A549 (cell line): ENCODE measurements around the gene CACNA1D. TPM values are rescaled to one million over a fixed set of nuclear protein-coding genes. Genes with fewer than 3 reads are reported as not detected.

ENCODE experiments used
- ATAC-seq, 2 experiments: fragments of 200-7000 bp in 1 of 2; fragments of >200 bp in 1 of 2; cut with Nextera tagmentation in 1 of 2; cut with Tn5 transposase in 1 of 2; 3 replicates each; pipeline versions ENCODE4 v1.8.0 to v1.9.1; 2018 to 2020; ENCODE audit warnings: mild to moderate bottlenecking in 1 of 2, moderate library complexity in 1 of 2
- CTCF ChIA-PET: fragments of 300-600 bp; sonication (Branson Sonifier 250); formaldehyde crosslinking; extraction: SDS; loops from one replicate; lab custom pipeline; 2021; ENCODE audit warnings: antibody characterized with exemption, inconsistent platforms; lab: Yijun Ruan, JAX
- POLR2A ChIA-PET: fragments of 350-600 bp; formaldehyde crosslinking; extraction: SDS; loops from one replicate; lab custom pipeline; 2021; ENCODE audit warnings: antibody characterized with exemption, inconsistent platforms; lab: Yijun Ruan, JAX
- DNase-seq, 2 experiments: peaks; one replicate each; pipeline versions ENCODE4 v3.0.0 to v3.0.0-alpha.2; 2011 to 2016; ENCODE audit warnings: low read depth in 1 of 2, low spot score in 1 of 2
- FAIRE-seq: peaks from 2 replicates; lab custom pipeline; 2011; peaks lifted over from hg19 to GRCh38; lab: Jason Lieb, UNC
- H3K27ac ChIP-seq, 2 experiments: fragments of >200 bp; sonication (Bioruptor Twin); formaldehyde crosslinking; 3 replicates each; pipeline ENCODE4 v1.5.1; 2016 to 2017
- H3K4me1 ChIP-seq: fragments of >200 bp; sonication (Bioruptor Twin); formaldehyde crosslinking; 3 replicates; pipeline ENCODE4 v1.6.1; 2016
- H3K4me2 ChIP-seq: fragments of >200 bp; sonication (Bioruptor Twin); formaldehyde crosslinking; 3 replicates; pipeline ENCODE4 v1.6.1; 2016
- H3K4me3 ChIP-seq: fragments of >200 bp; sonication (Bioruptor Twin); formaldehyde crosslinking; 3 replicates; pipeline ENCODE4 v1.5.1; 2016
- H3K9me3 ChIP-seq: fragments of >200 bp; sonication (Bioruptor Twin); formaldehyde crosslinking; 3 replicates; pipeline ENCODE4 v1.6.1; 2016
- ATOH8 ChIP-seq: fragments of 250-450 bp; sonication (Bioruptor Pico); IDR thresholded peaks from 2 replicates; pipeline ENCODE4 v1.5.0; 2020; ENCODE audit warnings: low read depth, mild to moderate bottlenecking, moderate library complexity
- BCL3 ChIP-seq: fragments of >200 bp; sonication (Bioruptor Twin); formaldehyde crosslinking; IDR thresholded peaks from 3 replicates; pipeline ENCODE4 v1.6.1; 2016
- CBX2 ChIP-seq: fragments of 200-600 bp; sonication (generic); IDR thresholded peaks from 2 replicates; pipeline ENCODE4 v1.6.1; 2016; ENCODE audit warnings: low read depth, mild to moderate bottlenecking, borderline replicate concordance
- CTCF ChIP-seq: fragments of >200 bp; sonication (Bioruptor Twin); formaldehyde crosslinking; IDR thresholded peaks from 3 replicates; pipeline ENCODE4 v1.5.1; 2016
- EHMT2 ChIP-seq: fragments of 200-600 bp; sonication (generic); IDR thresholded peaks from 2 replicates; pipeline ENCODE4 v1.6.1; 2016; ENCODE audit warnings: antibody characterized with exemption, low read depth, mild to moderate bottlenecking, moderate library complexity
- ELK1 ChIP-seq: fragments of 150-350 bp; IDR thresholded peaks from 2 replicates; pipeline ENCODE4 v1.6.1; 2014; ENCODE audit warnings: low read depth, mild to moderate bottlenecking, low read length
- FOSL2 ChIP-seq, 2 experiments: fragments of 450-650 bp in 1 of 2; fragments of >200 bp in 1 of 2; sonication (Bioruptor Twin) in 1 of 2; formaldehyde crosslinking; IDR thresholded peaks; 2 replicates each; pipeline versions ENCODE4 v1.5.0 to v1.6.1; 2016 to 2020; ENCODE audit warnings: mild to moderate bottlenecking in 1 of 2, moderate library complexity in 1 of 2
- FOXS1 ChIP-seq: fragments of 250-450 bp; sonication (Bioruptor Pico); IDR thresholded peaks from 2 replicates; pipeline ENCODE4 v1.5.0; 2020; ENCODE audit warnings: mild to moderate bottlenecking, moderate library complexity
- GATA3 ChIP-seq: IDR thresholded peaks from 2 replicates; pipeline ENCODE4 v1.6.1; 2012; ENCODE audit warnings: borderline replicate concordance
- HDAC2 ChIP-seq: fragments of 200-600 bp; sonication (generic); IDR thresholded peaks from 2 replicates; pipeline ENCODE4 v1.6.1; 2016
- HES2 ChIP-seq: fragments of >200 bp; sonication (Bioruptor Twin); formaldehyde crosslinking; IDR thresholded peaks from 2 replicates; pipeline ENCODE4 v1.6.1; 2016
- HMGXB4 ChIP-seq: fragments of 250-450 bp; sonication (Bioruptor Pico); IDR thresholded peaks from 2 replicates; pipeline ENCODE4 v1.5.0; 2021; ENCODE audit warnings: mild to moderate bottlenecking, moderate library complexity, borderline replicate concordance
- HOXB13 ChIP-seq: fragments of 250-450 bp; sonication (Bioruptor Pico); IDR thresholded peaks from 2 replicates; pipeline ENCODE4 v1.5.0; 2020; ENCODE audit warnings: low read depth, mild to moderate bottlenecking, moderate library complexity
- JUNB ChIP-seq: fragments of >200 bp; sonication (Bioruptor Twin); formaldehyde crosslinking; IDR thresholded peaks from 2 replicates; pipeline ENCODE4 v1.6.1; 2016
- KDM1A ChIP-seq: fragments of 200-600 bp; sonication (generic); IDR thresholded peaks from 2 replicates; pipeline ENCODE4 v1.6.1; 2016; ENCODE audit warnings: low read depth, mild to moderate bottlenecking
- KDM5A ChIP-seq: fragments of 200-600 bp; sonication (generic); IDR thresholded peaks from 2 replicates; pipeline ENCODE4 v1.6.1; 2016; ENCODE audit warnings: antibody characterized with exemption, mild to moderate bottlenecking
- MAFK ChIP-seq: fragments of 450-650 bp; IDR thresholded peaks from 2 replicates; pipeline ENCODE4 v1.6.1; 2014; ENCODE audit not compliant: partially characterized antibody
- POLR2A ChIP-seq: IDR thresholded peaks from 2 replicates; pipeline ENCODE4 v1.6.1; 2012; ENCODE audit warnings: mild to moderate bottlenecking, low read length
- POLR2AphosphoS2 ChIP-seq: conservative IDR thresholded peaks from 2 replicates; pipeline ENCODE4 v1.6.1; 2012; ENCODE audit warnings: low read length, improper control_type of control experiment, inconsistent platforms
- RARB ChIP-seq: fragments of 250-450 bp; sonication (Bioruptor Pico); IDR thresholded peaks from 2 replicates; pipeline ENCODE4 v1.8.0; 2021; ENCODE audit warnings: mild to moderate bottlenecking, moderate library complexity
- SMC3 ChIP-seq: fragments of >200 bp; sonication (Bioruptor Twin); formaldehyde crosslinking; IDR thresholded peaks from 3 replicates; pipeline ENCODE4 v1.6.1; 2018; ENCODE audit warnings: inconsistent platforms
- SREBF2 ChIP-seq: fragments of 450-650 bp; IDR thresholded peaks from 2 replicates; pipeline ENCODE4 v1.6.1; 2014; ENCODE audit warnings: mild to moderate bottlenecking, moderate library complexity
- USF2 ChIP-seq: fragments of 450-650 bp; IDR thresholded peaks from 2 replicates; pipeline ENCODE4 v1.6.1; 2014; ENCODE audit warnings: antibody characterized with exemption
- ZC3H11A ChIP-seq: fragments of 450-650 bp; IDR thresholded peaks from 2 replicates; pipeline ENCODE4 v1.6.1; 2014; ENCODE audit warnings: antibody characterized with exemption, mild to moderate bottlenecking
- ZFP36 ChIP-seq: fragments of 450-650 bp; IDR thresholded peaks from 2 replicates; pipeline ENCODE4 v1.6.1; 2014; ENCODE audit warnings: borderline replicate concordance; ENCODE audit not compliant: partially characterized antibody
- WGBS: methylation state at CpG from one replicate; pipeline ENCODE4 v1.1.6; 2017; ENCODE audit errors: missing lambda C conversion rate; 5-methylcytosine and 5-hydroxymethylcytosine counted together
- polyA plus RNA-seq, 4 experiments: library from polyadenylated mRNA; depleted of rRNA in 3 of 4; stranded (reverse); fragments of >200 nt; fragmentation: RNase III in 1 of 4; extraction: RNeasy Plus Mini Kit Qiagen cat#74134 plus additional on column Dnase treatment in 1 of 4; gene quantifications; 2 replicates in 3 of 4; 3 replicates in 1 of 4; pipeline ENCODE4 v1.2.3, GENCODE V29; 2011 to 2017

The CACNA1D gene
- polyA plus RNA-seq, 2 of the 4 experiments (the other 2 are of a cell fraction): 1.1 to 10.7 TPM

- TF ChIP-seq CTCF: no peak
- TF ChIP-seq SMC3: no peak
- TF ChIP-seq FOSL2 (IDR thresholded peaks at IDR 0.05): no peak
- no peak for TF ChIP-seq FOSL2 (CRISPR knock-in tag; IDR thresholded peaks at IDR 0.05)
- TF ChIP-seq GATA3: no peak
- TF ChIP-seq ZC3H11A: no peak
- TF ChIP-seq HES2: no peak
These were observed 124.1 kb downstream of the CACNA1D start (continued) for GRCh38 chr3:53618524-53618906.

GRCh38 chr3:53618936-53619335 is 124.5 kb downstream of the CACNA1D start:
- TF ChIP-seq EHMT2 (no peak), KDM1A (no peak), MAFK (no peak), KDM5A (no peak), FOXS1 (CRISPR knock-in tag) (no peak), HDAC2 (no peak), JUNB (no peak), POLR2AphosphoS2 (no peak), SREBF2 (no peak), ZC3H11A (no peak), ELK1 (no peak), BCL3 (no peak), RARB (no peak), ATOH8 (no peak), USF2 (no peak), HOXB13 (CRISPR knock-in tag) (no peak), POLR2A (no peak), HMGXB4 (CRISPR knock-in tag) (no peak), CBX2 (no peak), ZFP36 (no peak)
- 60% methylated on average over 5 of the region's 5 CpGs for WGBS
- POLR2A ChIA-PET: no interaction called here
- Histone ChIP-seq H3K27ac (no peak overlapping the region), H3K4me2 (no peak overlapping the region), H3K9me3 (no peaks in the 10 kb centered on the region), H3K4me3 (no peak overlapping the region), H3K4me1 (no peaks in the 10 kb centered on the region)
- FAIRE-seq (no peak), ATAC-seq (no peak), DNase-seq (no peak)
- CTCF ChIA-PET: no interaction called here
